ENCODE data around the gene COX5A. TPM values are rescaled to one million over a fixed set of nuclear protein-coding genes. Genes with fewer than 3 reads are reported as not detected.
"Not testable (repeated sequence)": the region's sequence is repeated elsewhere in the genome, so short reads cannot be mapped to it uniquely, and the experiment has no call there.

COX5A gene
- total RNA-seq, 1 experiment from 2014 or later, result 144 TPM

GRCh38 chr15:74902295-74903075 lies 35.4 kb downstream of the COX5A start:
- no peak for DNase-seq (ENCODE audit: low spot score)

GRCh38 chr15:74901612-74902063 lies 36.2 kb downstream of the COX5A start:
- DNase-seq (ENCODE audit: low spot score), result peak; percentile 93

- no peak for DNase-seq (ENCODE audit: low spot score)
Observed at GRCh38 chr15:74897300-74897701, 40.6 kb downstream of the COX5A start.

- no peak for DNase-seq (ENCODE audit: low spot score)
Observed at GRCh38 chr15:74896316-74896715, 41.6 kb downstream of the COX5A start.

- no peak for DNase-seq (ENCODE audit: low spot score)
Observed at GRCh38 chr15:74895830-74896229, 42.0 kb downstream of the COX5A start.

GRCh38 chr15:74894383-74894782 lies 43.5 kb downstream of the COX5A start:
- DNase-seq (ENCODE audit: low spot score), result not testable (repeated sequence)

GRCh38 chr15:74893627-74894026 lies 44.2 kb downstream of the COX5A start:
- DNase-seq (ENCODE audit: low spot score), result no peak

- no peak for DNase-seq (ENCODE audit: low spot score)
Observed at GRCh38 chr15:74892931-74893330, 44.9 kb downstream of the COX5A start.

- DNase-seq (ENCODE audit: low spot score), result no peak
Observed at GRCh38 chr15:74892313-74892712, 45.6 kb downstream of the COX5A start.

- DNase-seq (ENCODE audit: low spot score), result no peak
Observed at GRCh38 chr15:74891469-74891868, 46.4 kb downstream of the COX5A start.

- no peak for DNase-seq (ENCODE audit: low spot score)
Observed at GRCh38 chr15:74890665-74890960, 47.3 kb downstream of the COX5A start.

- DNase-seq (ENCODE audit: low spot score), result peak; percentile 88
Observed at GRCh38 chr15:74889883-74890664, 47.8 kb downstream of the COX5A start, which contains the start of gene MPI. Gene MPI (plus strand): TSS chr15:74890042. CDS start chr15:74890074, 32 bp downstream.

GRCh38 chr15:74889390-74889882 lies 48.4 kb downstream of the COX5A start:
- no peak for DNase-seq (ENCODE audit: low spot score)

GRCh38 chr15:74888716-74889115 lies 49.2 kb downstream of the COX5A start:
- DNase-seq (ENCODE audit: low spot score), result no peak

- not testable (repeated sequence) for DNase-seq (ENCODE audit: low spot score)
Observed at GRCh38 chr15:74887537-74888193, 50.2 kb downstream of the COX5A start.

- DNase-seq (ENCODE audit: low spot score), result no peak
Observed at GRCh38 chr15:74885461-74885860, 52.4 kb downstream of the COX5A start.

GRCh38 chr15:74884428-74885223 lies 53.2 kb downstream of the COX5A start:
- DNase-seq (ENCODE audit: low spot score), result no peak

- DNase-seq (ENCODE audit: low spot score), result no peak
Observed at GRCh38 chr15:74882528-74882927, 55.3 kb downstream of the COX5A start.

GRCh38 chr15:74878273-74878672 lies 59.6 kb downstream of the COX5A start:
- no peak for DNase-seq (ENCODE audit: low spot score)

- no peak for DNase-seq (ENCODE audit: low spot score)
Observed at GRCh38 chr15:74873756-74874424, 64.0 kb downstream of the COX5A start.

All from HT-29 (cell line).